ENCODE data around the gene MARK1. TPM values are rescaled to one million over a fixed set of nuclear protein-coding genes. Genes with fewer than 3 reads are reported as not detected.

MARK1 gene
- total RNA-seq, 4 donors from 2014 or later = 3.9 to 11.3 (median 6.6) TPM

- no peaks in the 10 kb centered on the region for H3K9me3 ChIP-seq
- intact Hi-C loops (cut with DNase I) = no loop called here
- H3K27me3 ChIP-seq = no peaks in the 10 kb centered on the region
- peaks cover 0 to 10% (median 0%) of the 10 kb centered on the region in 3 donors for H3K4me1 ChIP-seq
- H3K36me3 ChIP-seq = no peaks in the 10 kb centered on the region
- no peak overlapping the region for H3K4me3 ChIP-seq
- TF ChIP-seq POLR2A (IDR thresholded peaks at IDR 0.05) = no peak
- TF ChIP-seq CTCF (IDR thresholded peaks at IDR 0.05) = peak in 1 of 6 experiments; percentile 30
- 91 to 92% methylated on average over 3 of the region's 3 CpGs for WGBS, 2 donors
- no peak for DNase-seq
- no peak overlapping the region for H3K27ac ChIP-seq
These were observed 17.0 kb downstream of the MARK1 start for GRCh38 chr1:220544901-220545303.

- intact Hi-C loops (cut with DNase I) = no loop called here
- H3K4me1 ChIP-seq = peaks cover 0 to 4% (median under 1%) of the 10 kb centered on the region in 3 donors
- no peak for DNase-seq
- H3K27me3 ChIP-seq = no peaks in the 10 kb centered on the region
- 64 to 87% methylated on average over 6 of the region's 6 CpGs for WGBS, 2 donors
- H3K4me3 ChIP-seq = no peak overlapping the region
- TF ChIP-seq CTCF (IDR thresholded peaks at IDR 0.05) (no peak), POLR2A (IDR thresholded peaks at IDR 0.05) (no peak)
- no peaks in the 10 kb centered on the region for H3K36me3 ChIP-seq
- H3K9me3 ChIP-seq = no peaks in the 10 kb centered on the region
- no peak overlapping the region for H3K27ac ChIP-seq
These were observed 23.0 kb downstream of the MARK1 start for GRCh38 chr1:220550811-220551399.

GRCh38 chr1:220551718-220552117 is 23.8 kb downstream of the MARK1 start:
- no peak overlapping the region for H3K4me3 ChIP-seq
- intact Hi-C loops (cut with DNase I) = no loop called here
- no peak for DNase-seq
- no peaks in the 10 kb centered on the region for H3K9me3 ChIP-seq
- H3K36me3 ChIP-seq = no peaks in the 10 kb centered on the region
- WGBS, 2 donors = 81 to 92% methylated on average over 2 of the region's 2 CpGs
- peaks cover 0 to 12% (median 5%) of the 10 kb centered on the region in 3 donors for H3K4me1 ChIP-seq
- no peak for TF ChIP-seq POLR2A (IDR thresholded peaks at IDR 0.05)
- no peak for TF ChIP-seq CTCF (IDR thresholded peaks at IDR 0.05)
- H3K27ac ChIP-seq = no peak overlapping the region
- no peaks in the 10 kb centered on the region for H3K27me3 ChIP-seq

- WGBS, 2 donors = 91 to 100% methylated on average over 1 of the region's 1 CpG
- Histone ChIP-seq H3K4me3 (no peak overlapping the region), H3K4me1 (peaks cover 0 to 13% (median 5%) of the 10 kb centered on the region in 3 donors), H3K27me3 (no peaks in the 10 kb centered on the region), H3K27ac (no peak overlapping the region), H3K36me3 (no peaks in the 10 kb centered on the region), H3K9me3 (no peaks in the 10 kb centered on the region)
- TF ChIP-seq POLR2A (IDR thresholded peaks at IDR 0.05) (no peak), CTCF (IDR thresholded peaks at IDR 0.05) (no peak)
- DNase-seq = no peak
- intact Hi-C loops (cut with DNase I) = no loop called here
These were observed 24.8 kb downstream of the MARK1 start for GRCh38 chr1:220552672-220553260.

GRCh38 chr1:220556641-220557040 is 28.7 kb downstream of the MARK1 start:
- Histone ChIP-seq H3K4me3 (no peak overlapping the region), H3K27me3 (no peaks in the 10 kb centered on the region), H3K9me3 (no peaks in the 10 kb centered on the region), H3K4me1 (peaks cover 0 to 13% (median 5%) of the 10 kb centered on the region in 3 donors), H3K36me3 (no peaks in the 10 kb centered on the region), H3K27ac (no peak overlapping the region)
- TF ChIP-seq CTCF (IDR thresholded peaks at IDR 0.05) (no peak), POLR2A (IDR thresholded peaks at IDR 0.05) (no peak)
- intact Hi-C loops (cut with DNase I) = no loop called here
- no peak for DNase-seq

Data from esophagus squamous epithelium (tissue), 5 donors.